ENCODE data around the gene MYG1. TPM values are rescaled to one million over a fixed set of nuclear protein-coding genes. Genes with fewer than 3 reads are reported as not detected.

Gene MYG1
- total and polyA plus RNA-seq, 2 donors (not counting 3 experiments of a cell fraction or from before 2014, with no cell fraction given), result 65.5 to 65.8 TPM

DNA sequence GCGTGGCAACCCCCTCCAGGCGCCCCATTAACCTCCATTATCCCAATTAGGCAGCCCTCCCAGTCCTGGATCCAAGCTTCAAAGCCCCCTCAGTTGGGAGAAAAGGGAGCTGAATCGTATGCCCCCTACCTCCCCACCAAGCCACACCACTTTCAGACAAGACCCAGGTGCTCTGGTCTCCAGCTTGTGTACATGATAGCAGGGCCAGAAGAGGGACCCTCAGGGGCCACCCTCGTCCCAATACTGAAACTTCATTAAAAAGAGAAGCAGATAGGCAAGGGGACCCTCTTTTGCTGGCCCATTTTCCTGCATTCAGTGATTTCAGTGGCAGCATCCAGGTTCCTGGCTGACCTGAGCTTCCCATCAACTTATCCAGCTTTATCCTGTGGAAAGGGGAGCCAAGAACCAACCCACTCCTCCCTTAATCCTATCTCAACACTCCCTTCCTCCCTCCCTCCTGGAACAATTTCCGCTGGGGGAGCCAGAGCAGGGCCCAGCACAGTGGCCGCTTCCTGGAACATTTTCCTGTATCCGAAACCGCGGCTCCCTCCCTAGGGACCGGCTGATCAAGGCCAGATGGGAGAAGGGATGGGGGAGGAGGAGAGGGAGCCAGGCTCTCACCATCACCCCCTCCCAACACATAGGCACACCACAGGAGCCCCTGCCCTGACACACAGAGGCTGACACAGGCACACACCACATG, 46.1 kb downstream of the MYG1 start:
- peak; percentile 57 for DNase-seq (ENCODE audit: low read depth, low spot score)
- Histone ChIP-seq H3K4me3 (replicated peaks in 1 of 3; ENCODE audit: insufficient read depth in 1 of 3, low read depth in 1 of 3, low read length in 3 of 3) (peak overlapping the region in 2 of 3 experiments; percentile 43 to 45), H3K9ac (replicated peaks; ENCODE audit: extremely low read depth, insufficient read depth, low read length) (no peak overlapping the region), H2AFZ (ENCODE audit: low read depth, low read length) (peak overlapping the region; percentile 93), H3K79me2 (ENCODE audit: control insufficient read depth, insufficient read depth, low read length) (no peaks in the 10 kb centered on the region), H4K20me1 (replicated peaks; ENCODE audit: control insufficient read depth, extremely low read depth, insufficient read depth, low read length) (no peaks in the 10 kb centered on the region), H3K27me3 (ENCODE audit: control insufficient read depth in 2 of 2, insufficient read depth in 2 of 2, low read length in 2 of 2) (peaks cover 0 to 3% of the 10 kb centered on the region in 2 experiments), H3K9me3 (replicated peaks; ENCODE audit: control insufficient read depth, insufficient read depth, low read length) (no peaks in the 10 kb centered on the region), H3K27ac (ENCODE audit: insufficient read depth, low read depth, low read length) (peak overlapping the region; percentile 27), H3K9me1 (replicated peaks; ENCODE audit: control insufficient read depth, extremely low read depth, insufficient read depth, low read length) (no peaks in the 10 kb centered on the region), H3K36me3 (ENCODE audit: control insufficient read depth in 2 of 2, extremely low read depth in 1 of 2, insufficient read depth in 2 of 2, low read length in 2 of 2) (no peaks in the 10 kb centered on the region), H3K4me1 (ENCODE audit: control insufficient read depth, extremely low read depth, insufficient read depth, low read length) (peaks cover 13% of the 10 kb centered on the region), H3K4me2 (ENCODE audit: insufficient read depth, low read length) (peak overlapping the region; percentile 61)
- TF ChIP-seq GATA2 (IDR thresholded peaks at IDR 0.05; ENCODE audit: insufficient read depth, insufficient read length, low read depth, low read length) (no peak), POLR2A (IDR thresholded peaks at IDR 0.05; ENCODE audit: low read depth, low read length) (peak; percentile 19), POLR2AphosphoS5 (IDR thresholded peaks at IDR 0.05; ENCODE audit: insufficient read depth, low read depth, low read length) (peak; percentile 32), MYC (IDR thresholded peaks at IDR 0.05; ENCODE audit: low read depth, low read length) (no peak)
- TF ChIP-seq, protein P1, sequence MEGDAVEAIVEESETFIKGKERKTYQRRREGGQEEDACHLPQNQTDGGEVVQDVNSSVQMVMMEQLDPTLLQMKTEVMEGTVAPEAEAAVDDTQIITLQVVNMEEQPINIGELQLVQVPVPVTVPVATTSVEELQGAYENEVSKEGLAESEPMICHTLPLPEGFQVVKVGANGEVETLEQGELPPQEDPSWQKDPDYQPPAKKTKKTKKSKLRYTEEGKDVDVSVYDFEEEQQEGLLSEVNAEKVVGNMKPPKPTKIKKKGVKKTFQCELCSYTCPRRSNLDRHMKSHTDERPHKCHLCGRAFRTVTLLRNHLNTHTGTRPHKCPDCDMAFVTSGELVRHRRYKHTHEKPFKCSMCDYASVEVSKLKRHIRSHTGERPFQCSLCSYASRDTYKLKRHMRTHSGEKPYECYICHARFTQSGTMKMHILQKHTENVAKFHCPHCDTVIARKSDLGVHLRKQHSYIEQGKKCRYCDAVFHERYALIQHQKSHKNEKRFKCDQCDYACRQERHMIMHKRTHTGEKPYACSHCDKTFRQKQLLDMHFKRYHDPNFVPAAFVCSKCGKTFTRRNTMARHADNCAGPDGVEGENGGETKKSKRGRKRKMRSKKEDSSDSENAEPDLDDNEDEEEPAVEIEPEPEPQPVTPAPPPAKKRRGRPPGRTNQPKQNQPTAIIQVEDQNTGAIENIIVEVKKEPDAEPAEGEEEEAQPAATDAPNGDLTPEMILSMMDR (IDR thresholded peaks at IDR 0.05; ENCODE audit: extremely low read depth in 1 of 2, insufficient read depth in 1 of 2, low read depth in 1 of 2, low read length in 2 of 2), result peak in 1 of 2 donors; percentile 7
- no TSS peak for BruUV-seq (replicated peaks)
- CTCF ChIA-PET, result interaction anchor here (0.6 to 4.5 kb wide), 27 partner anchors 7 to 280 kb away, joined by 3 to 225 read pairs (median 6); partner anchors contain the start of genes AAAS, MAP3K12, SP7 and TARBP2
- POLR2A ChIA-PET, result interaction anchor here (0.6 to 1.8 kb wide), 4 partner anchors 21 to 110 kb away, joined by 3 to 10 read pairs (median 4); partner anchors contain the start of gene AAAS
- dilution Hi-C loops (cut with MboI; ENCODE audit: extremely low pct_ligation_motif_present, low sequenced_read_pairs) (no loop called here), intact Hi-C loops (cut with micrococcal nuclease) (loop anchor here (1.0 kb wide), 1 partner anchor 18 kb away; no protein-coding TSS in a partner anchor)
- peak; percentile 91 for FAIRE-seq

Measured in endothelial cell of umbilical vein (primary cell).